Kidney glomerular epithelial cell (primary cell): Measurements from ENCODE around the gene CCNE1.
"Not testable (repeated sequence)": the region's sequence is repeated elsewhere in the genome, so short reads cannot be mapped to it uniquely, and the experiment has no call there.

Source experiments
- DNase-seq: peaks from one replicate; lab custom pipeline; 2025; lab: John Stamatoyannopoulos, UW

The CCNE1 gene

DNA sequence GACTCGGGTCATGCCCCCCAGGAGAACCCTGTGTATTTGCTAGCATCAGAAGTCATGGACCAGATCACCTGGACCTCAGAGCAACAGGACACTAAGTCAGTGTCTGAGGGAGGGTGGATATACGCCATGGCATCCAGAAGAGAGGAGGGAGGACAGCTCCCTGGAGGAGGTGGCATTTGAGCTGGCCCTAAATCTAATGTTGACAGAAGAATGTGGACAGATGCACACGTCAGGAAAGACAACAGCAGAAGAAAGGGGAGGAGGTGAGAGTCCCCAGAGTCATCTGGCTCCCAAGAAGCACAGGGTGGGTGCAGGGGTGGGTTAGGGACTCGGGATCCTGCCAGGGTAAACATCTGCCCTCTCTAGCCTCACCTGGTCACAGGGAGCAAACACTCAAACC lies 24.5 kb upstream of the CCNE1 start:
- no peak for DNase-seq

- no peak for DNase-seq
Measured at GRCh38 chr19:29789007-29789406, 22.8 kb upstream of the CCNE1 start.

- no peak for DNase-seq
Measured at GRCh38 chr19:29793116-29793727, 18.6 kb upstream of the CCNE1 start.

- not testable (repeated sequence) for DNase-seq
Measured at GRCh38 chr19:29794490-29794889, 17.3 kb upstream of the CCNE1 start.

GRCh38 chr19:29795461-29796172 lies 16.2 kb upstream of the CCNE1 start:
- no peak for DNase-seq

GRCh38 chr19:29796173-29796573 lies 15.6 kb upstream of the CCNE1 start:
- DNase-seq, result no peak

GRCh38 chr19:29798774-29799497 lies 12.9 kb upstream of the CCNE1 start:
- peak; percentile 11 for DNase-seq

- DNase-seq, result no peak
Measured at GRCh38 chr19:29800100-29800825, 11.5 kb upstream of the CCNE1 start.

GRCh38 chr19:29803951-29804350 lies 7.8 kb upstream of the CCNE1 start:
- not testable (repeated sequence) for DNase-seq

GRCh38 chr19:29804493-29804892 lies 7.3 kb upstream of the CCNE1 start:
- DNase-seq, result no peak

DNA sequence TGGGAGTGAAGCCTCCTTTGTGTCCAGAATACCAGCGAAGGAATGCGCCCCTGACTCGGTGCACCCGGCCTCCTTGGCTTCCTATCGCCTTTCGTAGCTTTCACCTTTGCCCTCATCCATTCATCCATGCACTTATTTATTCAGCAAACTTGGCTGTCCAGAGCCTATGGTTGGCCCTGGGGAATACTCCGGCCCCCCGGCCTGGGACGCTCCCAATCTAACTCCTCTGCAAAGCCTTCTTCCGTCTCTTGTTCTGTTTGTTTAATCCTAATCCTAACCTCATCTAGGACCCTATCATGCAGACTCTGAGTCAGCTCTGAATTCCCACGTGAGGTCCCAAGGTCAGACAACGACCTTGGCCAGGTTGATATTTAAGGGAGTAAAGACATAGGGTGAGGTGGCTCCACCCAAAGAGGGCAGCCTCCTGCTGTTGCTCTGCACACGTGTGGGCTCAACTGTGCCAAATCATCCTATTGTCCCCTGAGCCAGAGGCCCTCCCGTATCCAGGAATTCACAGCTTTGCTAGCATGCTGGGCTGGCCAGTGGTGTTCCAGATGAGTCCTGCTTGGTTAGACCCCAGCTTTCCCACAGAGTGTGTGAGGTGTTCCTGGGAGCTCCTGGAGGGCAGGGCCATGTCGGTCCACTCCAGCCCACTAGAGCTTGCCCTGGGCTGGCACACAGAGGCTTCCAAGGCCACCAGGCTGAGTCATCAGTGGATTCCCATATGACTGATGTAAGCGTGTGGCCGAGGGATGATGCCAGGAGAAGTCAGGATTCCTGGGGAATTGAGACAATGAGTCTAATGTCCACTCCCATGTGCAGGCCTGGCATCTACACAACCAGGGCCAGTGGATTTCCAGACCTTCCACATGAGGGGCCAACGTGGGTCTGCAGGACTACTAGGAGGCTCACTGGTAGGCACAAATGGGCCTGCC lies 6.5 kb upstream of the CCNE1 start:
- no peak for DNase-seq

- no peak for DNase-seq
Measured at GRCh38 chr19:29806098-29806866, 5.5 kb upstream of the CCNE1 start.

DNA sequence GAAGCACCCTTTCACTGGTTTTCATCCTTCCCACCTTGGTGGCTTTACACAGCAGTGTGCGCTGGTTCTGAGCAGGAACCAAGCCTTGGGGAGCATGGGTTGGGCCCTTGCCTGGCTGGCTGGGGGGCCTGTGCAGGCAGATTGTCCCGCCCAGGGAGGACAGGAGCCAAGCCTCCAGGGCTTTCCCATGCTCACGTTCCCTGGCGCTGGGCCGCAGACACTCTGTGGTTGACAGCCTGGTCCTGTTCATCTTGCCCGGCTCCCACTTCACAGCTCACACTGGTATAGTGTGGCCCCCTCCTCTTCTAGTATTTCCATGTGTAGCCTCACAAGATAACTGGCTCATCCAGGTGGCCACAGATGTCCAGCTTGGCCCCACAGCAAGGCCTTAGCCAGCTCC lies 4.6 kb upstream of the CCNE1 start:
- no peak for DNase-seq

- DNase-seq, result no peak
Measured at GRCh38 chr19:29807870-29808405, 3.9 kb upstream of the CCNE1 start.

GRCh38 chr19:29809795-29810503 lies 1.8 kb upstream of the CCNE1 start:
- no peak for DNase-seq

- no peak for DNase-seq
Measured at GRCh38 chr19:29810504-29810871, 1.3 kb upstream of the CCNE1 start.

GRCh38 chr19:29812080-29812880 lies 489 bp downstream of the CCNE1 start:
- no peak for DNase-seq

DNA sequence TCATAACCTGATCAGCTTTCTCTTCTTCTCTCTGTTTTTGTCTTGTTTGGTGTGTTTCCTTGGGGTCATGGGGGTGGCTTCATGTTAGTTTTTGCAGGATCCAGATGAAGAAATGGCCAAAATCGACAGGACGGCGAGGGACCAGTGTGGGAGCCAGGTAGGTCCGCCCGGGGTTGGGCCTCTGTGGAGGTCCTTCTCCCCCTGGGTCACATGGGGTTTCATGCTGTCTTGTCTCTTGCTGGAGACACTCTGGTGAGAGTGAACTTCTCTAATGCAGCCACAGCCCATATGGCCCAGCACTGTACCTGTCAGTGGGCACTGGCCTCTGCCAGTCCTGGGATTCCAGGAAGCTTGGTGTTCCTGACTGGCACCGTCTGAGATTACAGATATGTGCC lies 1.1 kb downstream of the CCNE1 start:
- DNase-seq, result no peak

- no peak for DNase-seq
Measured at GRCh38 chr19:29813642-29814041, 1.9 kb downstream of the CCNE1 start.
